Cardiac ventricle fibroblast (primary cell): ENCODE measurements around the gene MTCL1. TPM values are rescaled to one million over a fixed set of nuclear protein-coding genes. Genes with fewer than 3 reads are reported as not detected.

Source experiments
- total RNA-seq: library from RNA; depleted of rRNA; stranded (reverse); fragments of >200 nt; gene quantifications from 2 replicates; pipeline ENCODE4 v1.2.3, GENCODE V29; 2015

The MTCL1 gene
- total RNA-seq: 10.4 and 15.6 TPM in 2 replicates

GRCh38 chr18:8705238-8705960 is at the start of gene MTCL1:
MTCL1 (plus strand) TSS chr18:8705556; CDS start chr18:8705661, 105 bp downstream.

Other genes with a start within 250 kb of the MTCL1 start
- 43.3 and 46.7 TPM in 2 replicates for gene RAB12, start 96.1 kb upstream of the MTCL1 start, total RNA-seq